ENCODE data around the gene C1orf174.

DNA sequence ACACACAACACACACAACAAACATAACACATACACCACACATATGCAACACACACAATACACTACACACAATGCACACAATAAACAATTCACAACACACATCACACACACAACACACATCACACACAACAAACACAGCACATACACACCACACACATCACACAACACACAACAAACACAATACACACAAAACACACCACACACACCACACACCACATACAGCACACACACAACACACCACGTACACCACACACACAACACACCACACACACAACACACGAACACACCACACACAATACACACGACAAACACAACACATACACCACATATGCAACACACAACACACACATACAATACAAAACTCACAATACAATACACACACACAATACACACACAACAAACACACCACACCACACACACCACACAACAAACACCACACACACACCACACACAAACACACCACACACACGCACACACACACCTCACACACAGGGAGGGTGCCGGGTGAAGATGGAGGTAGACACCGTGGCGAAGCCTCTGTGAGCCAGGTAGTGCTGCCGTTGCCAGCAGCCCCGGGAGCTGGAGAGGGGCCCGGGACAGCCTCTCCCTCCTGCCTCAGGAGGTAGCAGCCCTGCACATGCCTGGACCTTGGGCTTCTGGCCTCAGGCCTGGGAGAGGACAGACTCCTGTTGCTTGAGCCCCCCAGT, 30.4 kb upstream of the C1orf174 start:
- TF ChIP-seq CTCF (IDR thresholded peaks at IDR 0.05; ENCODE audit: low read depth, low read length) (no peak), EZH2phosphoT487 (IDR thresholded peaks at IDR 0.05; ENCODE audit: low read depth) (no peak)
